Measurements from ENCODE around the gene TNFAIP3.
"Not testable (repeated sequence)": the region's sequence is repeated elsewhere in the genome, so short reads cannot be mapped to it uniquely, and the experiment has no call there.

TNFAIP3 gene

GRCh38 chr6:137879885-137880745 lies 13.1 kb downstream of the TNFAIP3 start:
- DNase-seq: no peak

- DNase-seq: no peak
Measured at GRCh38 chr6:137880746-137881521, 13.9 kb downstream of the TNFAIP3 start.

GRCh38 chr6:137881522-137881886 lies 14.4 kb downstream of the TNFAIP3 start:
- DNase-seq: no peak

DNA sequence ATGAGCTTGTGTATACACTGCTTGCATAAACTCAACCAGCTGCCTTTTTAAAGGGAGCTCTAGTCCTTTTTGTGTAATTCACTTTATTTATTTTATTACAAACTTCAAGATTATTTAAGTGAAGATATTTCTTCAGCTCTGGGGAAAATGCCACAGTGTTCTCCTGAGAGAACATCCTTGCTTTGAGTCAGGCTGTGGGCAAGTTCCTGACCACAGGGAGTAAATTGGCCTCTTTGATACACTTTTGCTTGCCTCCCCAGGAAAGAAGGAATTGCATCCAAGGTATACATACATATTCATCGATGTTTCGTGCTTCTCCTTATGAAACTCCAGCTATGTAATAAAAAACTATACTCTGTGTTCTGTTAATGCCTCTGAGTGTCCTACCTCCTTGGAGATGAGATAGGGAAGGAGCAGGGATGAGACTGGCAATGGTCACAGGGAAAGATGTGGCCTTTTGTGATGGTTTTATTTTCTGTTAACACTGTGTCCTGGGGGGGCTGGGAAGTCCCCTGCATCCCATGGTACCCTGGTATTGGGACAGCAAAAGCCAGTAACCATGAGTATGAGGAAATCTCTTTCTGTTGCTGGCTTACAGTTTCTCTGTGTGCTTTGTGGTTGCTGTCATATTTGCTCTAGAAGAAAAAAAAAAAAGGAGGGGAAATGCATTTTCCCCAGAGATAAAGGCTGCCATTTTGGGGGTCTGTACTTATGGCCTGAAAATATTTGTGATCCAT lies 15.3 kb downstream of the TNFAIP3 start:
- no peak for DNase-seq

DNA sequence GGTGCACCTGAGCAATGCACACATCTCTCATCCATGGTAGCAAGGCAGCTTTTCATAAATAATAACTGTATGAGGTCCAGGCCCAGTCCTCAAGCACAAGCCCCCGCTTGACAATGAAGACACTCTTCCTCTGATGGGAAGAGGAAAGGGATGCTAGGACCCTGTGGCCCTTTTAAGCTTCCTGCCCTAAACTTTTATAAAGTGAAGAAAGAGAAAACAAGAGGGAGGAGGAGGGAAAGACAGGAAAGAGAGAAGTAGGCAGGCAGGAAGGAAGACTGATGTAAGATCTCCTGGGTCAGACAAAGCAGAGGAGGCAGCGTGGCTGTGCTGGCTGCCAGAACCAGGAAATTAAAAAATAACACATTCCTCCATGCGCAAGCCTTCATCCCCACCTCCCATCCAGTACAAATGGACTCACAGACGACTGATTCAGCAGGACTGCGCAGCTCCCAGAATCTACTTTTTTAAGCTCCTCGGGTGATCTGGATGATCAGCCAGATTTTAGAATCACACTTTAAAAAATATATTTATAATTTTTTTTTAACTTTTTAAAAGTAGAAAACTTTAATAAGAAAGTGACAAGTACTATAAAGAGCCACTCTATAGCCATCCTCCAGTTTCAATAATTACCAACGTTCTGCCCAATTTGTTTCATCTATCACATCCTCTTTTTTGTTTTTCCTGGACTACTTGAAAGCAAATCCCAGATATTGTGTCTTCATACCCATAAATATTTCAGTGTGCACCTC lies 16.5 kb downstream of the TNFAIP3 start:
- DNase-seq: no peak

DNA sequence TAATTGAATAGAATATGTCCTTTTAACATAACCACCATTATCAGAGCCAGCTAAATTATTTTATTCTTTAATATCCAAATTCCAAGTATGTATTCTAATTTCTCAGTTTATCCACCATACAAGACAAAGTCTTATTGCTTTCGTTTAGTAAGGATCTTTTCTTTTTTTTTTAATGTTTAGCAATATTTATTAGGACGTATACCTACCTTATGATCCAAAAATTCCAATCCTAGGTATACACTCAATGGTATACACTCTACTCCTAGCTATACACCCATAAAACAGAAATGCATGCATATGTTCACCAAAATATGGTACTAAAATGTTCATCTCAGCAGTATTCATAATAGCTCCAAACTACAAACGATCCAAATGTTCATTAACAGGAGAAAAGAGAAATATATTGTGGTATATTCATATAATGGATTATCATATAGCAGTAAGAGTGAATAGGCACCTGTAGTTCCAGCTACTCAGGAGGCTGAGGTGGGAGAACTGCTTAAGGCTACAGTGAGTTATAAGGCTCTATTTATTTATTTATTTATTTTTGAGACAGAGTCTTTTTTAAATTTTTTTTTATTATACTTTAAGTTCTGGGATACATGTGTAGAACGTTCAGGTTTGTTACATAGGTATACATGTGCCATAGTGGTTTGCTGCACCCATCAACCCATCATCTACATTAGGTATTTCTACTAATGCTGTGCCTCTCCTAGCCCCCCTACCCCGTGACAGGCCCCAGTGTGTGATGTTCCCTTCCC lies 17.3 kb downstream of the TNFAIP3 start:
- no peak for DNase-seq

GRCh38 chr6:137884910-137885229 lies 17.8 kb downstream of the TNFAIP3 start:
- not testable (repeated sequence) for DNase-seq

DNA sequence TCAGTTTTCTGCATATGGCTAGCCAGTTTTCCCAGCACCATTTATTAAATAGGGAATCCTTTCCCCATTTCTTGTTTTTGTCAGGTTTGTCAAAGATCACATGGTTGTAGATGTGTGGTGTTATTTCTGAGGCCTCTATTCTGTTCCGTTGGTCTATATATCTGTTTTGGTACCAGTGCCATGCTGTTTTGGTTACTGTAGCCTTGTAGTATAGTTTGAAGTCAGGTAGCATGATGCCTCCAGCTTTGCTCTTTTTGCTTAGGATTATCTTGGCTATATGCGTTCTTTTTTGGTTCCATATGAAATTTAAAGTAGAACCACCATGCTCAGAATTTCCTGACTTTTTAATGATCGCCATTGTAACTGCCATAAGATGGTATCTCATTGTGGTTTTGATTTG lies 19.2 kb downstream of the TNFAIP3 start:
- DNase-seq: not testable (repeated sequence)

DNA sequence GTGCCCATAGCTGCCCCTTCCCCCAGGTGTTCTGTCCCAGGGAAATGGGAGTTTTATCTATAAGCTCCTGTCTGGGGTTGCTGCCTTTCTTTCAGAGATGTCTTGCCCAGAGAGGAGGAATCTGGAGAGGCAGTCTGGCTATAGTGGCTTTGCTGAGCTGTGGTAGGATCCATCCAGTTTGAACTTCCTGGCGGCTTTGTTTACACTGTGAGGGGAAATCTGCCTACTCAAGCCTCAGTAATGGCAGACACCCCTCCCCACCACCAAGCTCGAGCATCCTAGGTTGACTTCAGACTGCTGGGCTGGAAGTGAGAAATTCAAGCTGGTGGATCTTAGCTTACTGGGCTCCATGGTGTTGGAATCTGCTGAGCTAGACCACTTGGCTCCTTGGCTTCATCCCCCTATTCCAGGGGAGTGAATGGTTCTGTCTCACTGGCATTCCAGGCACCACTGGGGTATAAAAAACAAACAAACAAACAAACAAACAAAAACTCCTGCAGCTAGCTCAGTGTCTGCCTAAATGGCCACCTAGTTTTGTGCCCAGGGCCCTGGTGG lies 24.0 kb downstream of the TNFAIP3 start:
- DNase-seq: no peak

GRCh38 chr6:137892271-137892708 lies 25.2 kb downstream of the TNFAIP3 start:
- no peak for DNase-seq

GRCh38 chr6:137893181-137893580 lies 26.1 kb downstream of the TNFAIP3 start:
- DNase-seq: no peak

DNA sequence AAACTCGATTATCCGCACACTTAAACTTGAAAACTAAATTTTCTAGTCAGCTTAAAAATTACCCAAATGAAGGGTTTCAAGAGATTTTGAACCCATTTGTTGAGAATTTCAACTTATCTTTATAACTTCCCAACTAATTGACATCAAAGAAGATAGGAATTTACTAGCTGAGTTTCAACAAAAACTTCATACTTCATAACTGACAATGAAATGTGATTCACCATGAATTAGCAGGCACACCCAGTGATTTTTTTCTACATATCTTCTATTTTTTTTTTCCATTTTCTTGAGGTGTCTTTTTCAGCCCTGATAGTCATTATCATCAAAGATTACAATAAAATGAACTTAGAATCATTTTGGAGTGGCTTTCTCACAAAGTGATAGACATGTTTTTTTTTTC lies 26.7 kb downstream of the TNFAIP3 start:
- DNase-seq: no peak

DNA sequence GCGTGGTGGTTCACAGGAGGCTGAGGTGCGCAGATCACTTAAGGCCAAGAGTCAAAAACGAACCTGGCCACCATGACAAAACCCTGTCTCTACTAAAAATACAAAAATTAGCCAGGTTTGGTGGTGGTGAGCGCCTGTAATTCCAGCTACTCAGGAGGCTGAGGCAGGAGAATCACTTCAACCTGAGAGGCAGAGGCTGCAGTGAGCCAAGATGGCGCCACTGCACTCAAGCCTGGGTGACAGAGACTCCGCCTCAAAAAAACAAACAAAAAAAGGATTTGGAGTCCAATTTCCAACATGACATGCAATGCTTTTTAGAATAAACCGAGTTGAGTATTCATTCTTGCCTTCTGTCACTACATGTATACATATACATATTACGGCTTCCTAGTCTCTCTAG lies 27.3 kb downstream of the TNFAIP3 start:
- not testable (repeated sequence) for DNase-seq

DNA sequence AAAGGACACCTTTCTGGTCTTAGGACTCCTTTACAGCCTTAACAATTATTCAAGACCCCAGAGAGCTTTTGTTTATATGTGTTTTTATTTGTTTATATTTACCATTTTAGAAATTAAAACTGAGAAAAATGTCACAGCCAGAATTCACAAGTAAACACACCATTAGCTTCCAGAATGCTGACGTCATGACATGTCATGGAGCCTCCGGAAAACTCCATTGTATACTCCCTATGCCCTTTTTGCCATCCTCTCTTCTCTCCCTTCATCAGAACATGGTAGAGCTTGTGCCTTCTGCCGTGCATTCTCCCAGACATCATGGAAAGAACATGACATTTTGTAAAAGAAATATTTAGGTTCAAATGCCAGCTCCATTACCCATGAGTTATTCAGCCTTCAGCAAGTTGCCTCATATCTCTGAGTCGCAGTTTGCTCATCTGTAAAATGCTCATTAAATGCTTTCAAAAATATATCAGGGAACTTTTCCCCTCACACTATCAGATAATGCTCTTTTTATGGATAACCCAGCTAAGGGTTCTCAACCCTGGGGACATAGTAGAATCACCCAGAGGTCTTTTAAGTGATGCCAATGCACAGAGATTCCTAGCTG lies 27.8 kb downstream of the TNFAIP3 start:
- DNase-seq: no peak

GRCh38 chr6:137896647-137897046 lies 29.6 kb downstream of the TNFAIP3 start:
- DNase-seq: no peak

DNA sequence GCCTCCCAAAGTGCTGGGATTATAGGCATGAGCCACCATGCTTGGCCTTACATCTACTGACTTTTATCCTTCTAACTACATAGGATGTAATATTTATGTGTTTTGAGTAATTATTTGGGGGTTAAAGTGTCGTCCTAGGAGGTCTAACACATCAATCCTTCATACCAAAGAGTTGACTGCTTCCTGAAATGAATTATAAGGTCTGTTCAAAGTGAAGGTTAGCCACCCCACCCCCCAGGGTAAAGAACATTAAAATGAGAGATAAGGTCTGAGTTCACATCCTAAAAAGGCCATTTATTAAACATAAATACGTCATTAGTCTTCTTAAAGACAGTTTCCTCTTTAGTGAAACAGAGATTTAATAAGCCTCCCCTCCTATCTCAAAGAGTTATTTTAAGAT lies 33.8 kb downstream of the TNFAIP3 start:
- DNase-seq: no peak

- DNase-seq: no peak
Measured at GRCh38 chr6:137901454-137901853, 34.4 kb downstream of the TNFAIP3 start.

DNA sequence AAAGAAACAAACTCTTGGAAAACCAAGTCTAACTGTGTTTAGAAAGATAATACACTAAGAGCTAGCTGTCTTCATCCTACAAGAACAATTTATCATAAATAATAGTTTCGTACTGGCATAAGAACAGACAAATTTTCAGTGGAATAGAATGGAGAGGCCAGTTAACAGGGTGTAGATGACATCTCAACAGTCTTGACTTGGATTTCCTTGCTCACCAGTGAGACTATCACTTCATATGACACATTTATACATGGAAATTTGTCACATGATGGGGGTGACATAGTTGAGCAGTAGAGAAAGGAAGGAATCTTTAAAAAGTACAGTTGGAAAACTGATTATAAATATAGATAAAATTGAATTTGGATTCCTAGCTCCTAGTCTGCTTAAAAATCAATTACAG lies 35.6 kb downstream of the TNFAIP3 start:
- no peak for DNase-seq

GRCh38 chr6:137903274-137903932 lies 36.3 kb downstream of the TNFAIP3 start:
- no peak for DNase-seq

DNA sequence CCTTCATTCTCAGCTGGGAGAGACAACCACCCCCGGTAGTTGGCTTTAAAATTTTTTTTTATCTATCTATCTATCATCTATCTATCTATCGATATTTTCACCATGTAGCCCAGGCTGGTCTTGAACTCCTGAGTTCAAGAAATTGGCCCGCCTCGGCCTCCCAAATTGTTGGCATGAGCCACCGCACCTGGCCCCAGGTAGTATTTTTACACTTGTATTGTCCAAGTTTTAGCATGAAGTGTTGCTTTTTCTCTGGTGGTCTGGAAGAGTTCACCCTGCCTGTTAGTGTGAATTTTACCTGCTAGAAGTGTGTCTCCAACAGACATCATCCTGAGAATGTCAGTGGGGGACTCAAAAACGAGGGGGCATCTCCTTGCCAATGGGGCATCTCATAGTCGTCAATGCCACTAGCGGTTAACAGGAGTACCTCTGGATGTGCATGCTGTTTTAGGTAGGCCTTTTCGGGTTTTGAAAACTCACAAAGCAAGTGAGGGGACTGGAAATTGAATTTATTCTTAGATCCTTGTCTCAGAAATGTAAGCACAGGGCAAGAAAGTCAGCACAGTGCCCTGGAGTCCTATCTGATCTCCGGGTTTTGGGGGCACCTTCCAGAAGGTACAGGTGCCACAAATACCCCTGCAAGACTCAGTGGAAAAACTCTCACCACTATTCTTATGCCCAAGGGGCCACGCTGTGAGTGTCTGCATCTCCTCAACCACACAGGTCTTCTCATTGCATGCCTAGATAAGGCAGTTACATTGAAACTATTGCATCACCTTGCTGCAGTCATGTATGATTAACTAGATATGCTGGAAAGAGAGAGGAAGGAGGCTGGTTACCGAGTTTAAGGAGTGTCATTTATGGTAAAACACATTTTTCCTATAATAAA lies 37.1 kb downstream of the TNFAIP3 start:
- peak; percentile 53 for DNase-seq

All from hematopoietic multipotent progenitor cell treated with erythropoietin and hydrocortisone succinate and interleukin-3 and kit ligand, for 8 days (in vitro differentiated cells).